ENCODE results near the gene SH3PXD2A. TPM values are rescaled to one million over a fixed set of nuclear protein-coding genes. Genes with fewer than 3 reads are reported as not detected.
A peak's percentile ranks its signal among the peaks of the same experiment; 100 is the strongest.

The SH3PXD2A gene
- total RNA-seq, 2 donors from 2014 or later = 14.6 to 18.2 TPM

- no peak overlapping the region for H3K4me3 ChIP-seq
- DNase-seq (ENCODE audit: low spot score) = no peak
- H3K36me3 ChIP-seq = no peaks in the 10 kb centered on the region
- peaks cover 0 to 73% of the 10 kb centered on the region in 2 donors for H3K4me1 ChIP-seq
- no peaks in the 10 kb centered on the region for H3K9me3 ChIP-seq
- peak overlapping the region; percentile 76 to 78 for H3K27ac ChIP-seq
- no peak for TF ChIP-seq CTCF (IDR thresholded peaks at IDR 0.05)
- no peaks in the 10 kb centered on the region for H3K27me3 ChIP-seq
Observed at GRCh38 chr10:103842605-103843004, 12.8 kb downstream of the SH3PXD2A start.

GRCh38 chr10:103841519-103841918 lies 13.9 kb downstream of the SH3PXD2A start:
- Histone ChIP-seq H3K4me1 (peaks cover 0 to 76% of the 10 kb centered on the region in 2 donors), H3K9me3 (no peaks in the 10 kb centered on the region), H3K27ac (no peak overlapping the region), H3K36me3 (no peaks in the 10 kb centered on the region), H3K4me3 (no peak overlapping the region), H3K27me3 (no peaks in the 10 kb centered on the region)
- DNase-seq (ENCODE audit: low spot score) = no peak
- TF ChIP-seq CTCF (IDR thresholded peaks at IDR 0.05) = no peak

GRCh38 chr10:103840740-103841070 lies 14.7 kb downstream of the SH3PXD2A start:
- no peak for TF ChIP-seq CTCF (IDR thresholded peaks at IDR 0.05)
- no peak for DNase-seq (ENCODE audit: low spot score)
- Histone ChIP-seq H3K27me3 (no peaks in the 10 kb centered on the region), H3K4me1 (peaks cover 0 to 74% of the 10 kb centered on the region in 2 donors), H3K9me3 (no peaks in the 10 kb centered on the region), H3K36me3 (no peaks in the 10 kb centered on the region), H3K4me3 (no peak overlapping the region), H3K27ac (peak overlapping the region; percentile 58 to 61)

GRCh38 chr10:103839872-103840739 lies 15.3 kb downstream of the SH3PXD2A start:
- Histone ChIP-seq H3K27me3 (no peaks in the 10 kb centered on the region), H3K4me3 (no peak overlapping the region), H3K9me3 (no peaks in the 10 kb centered on the region), H3K4me1 (peaks cover 0 to 75% of the 10 kb centered on the region in 2 donors), H3K36me3 (no peaks in the 10 kb centered on the region), H3K27ac (peak overlapping the region; percentile 58 to 61)
- no peak for DNase-seq (ENCODE audit: low spot score)
- no peak for TF ChIP-seq CTCF (IDR thresholded peaks at IDR 0.05)

GRCh38 chr10:103839519-103839871 lies 15.9 kb downstream of the SH3PXD2A start:
- peaks cover 2 to 77% of the 10 kb centered on the region in 2 donors for H3K4me1 ChIP-seq

More at GRCh38 chr10:103839519-103839871, 15.9 kb downstream of the SH3PXD2A start:
- no peak for DNase-seq (ENCODE audit: low spot score)
- Histone ChIP-seq H3K4me3 (no peak overlapping the region), H3K27ac (peak overlapping the region; percentile 58 to 61), H3K27me3 (no peaks in the 10 kb centered on the region), H3K9me3 (no peaks in the 10 kb centered on the region), H3K36me3 (no peaks in the 10 kb centered on the region)
- TF ChIP-seq CTCF (IDR thresholded peaks at IDR 0.05) = no peak

Measured in right atrium auricular region (tissue), 2 donors.